AML-193 (cell line): ENCODE measurements around the gene IFIT3.
"Not testable (repeated sequence)": the region's sequence is repeated elsewhere in the genome, so short reads cannot be mapped to it uniquely, and the experiment has no call there.

Experiments
- DNase-seq, 2 experiments: peaks; one replicate each; lab custom pipeline; 2025; lab: John Stamatoyannopoulos, UW

Gene IFIT3

DNA sequence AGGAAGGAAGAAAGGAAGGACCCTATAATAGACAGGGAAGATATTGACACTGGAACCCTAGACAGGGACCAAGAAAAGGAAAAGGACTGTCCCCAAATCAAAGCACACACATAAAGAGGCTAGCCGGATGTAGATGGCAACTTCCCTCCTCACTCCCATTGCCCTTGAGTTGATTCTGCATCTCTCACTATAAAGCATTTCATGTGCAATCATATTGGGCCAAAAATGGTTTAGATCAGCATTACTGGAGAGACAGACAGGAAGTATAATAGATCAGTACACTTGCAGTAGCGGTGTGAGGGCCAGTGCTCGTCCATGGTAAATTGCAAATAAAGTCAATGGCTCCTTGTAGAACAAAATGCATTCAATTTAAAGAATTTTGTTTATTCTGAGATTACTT, 8.4 kb downstream of the IFIT3 start:
- DNase-seq, result no peak

DNA sequence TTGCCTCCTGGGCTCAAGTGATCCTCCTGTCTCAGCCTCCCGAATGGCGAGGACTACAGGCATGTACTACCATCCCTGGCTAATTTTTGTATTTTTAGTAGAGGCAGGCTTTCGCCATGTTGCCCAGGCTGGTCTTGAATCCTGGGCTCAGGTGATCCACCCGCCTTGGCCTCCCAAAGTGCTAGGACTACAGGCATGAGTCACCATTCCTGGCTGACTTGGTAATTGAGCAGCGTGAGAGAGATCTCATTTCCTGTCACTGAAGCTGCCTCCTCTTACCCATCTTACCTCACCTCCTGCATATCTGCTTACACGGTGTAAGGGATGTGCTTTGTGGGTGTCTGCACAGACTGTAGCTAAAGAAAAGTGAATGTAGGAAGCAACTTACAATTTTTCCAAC, 9.7 kb downstream of the IFIT3 start:
- no peak for DNase-seq

DNA sequence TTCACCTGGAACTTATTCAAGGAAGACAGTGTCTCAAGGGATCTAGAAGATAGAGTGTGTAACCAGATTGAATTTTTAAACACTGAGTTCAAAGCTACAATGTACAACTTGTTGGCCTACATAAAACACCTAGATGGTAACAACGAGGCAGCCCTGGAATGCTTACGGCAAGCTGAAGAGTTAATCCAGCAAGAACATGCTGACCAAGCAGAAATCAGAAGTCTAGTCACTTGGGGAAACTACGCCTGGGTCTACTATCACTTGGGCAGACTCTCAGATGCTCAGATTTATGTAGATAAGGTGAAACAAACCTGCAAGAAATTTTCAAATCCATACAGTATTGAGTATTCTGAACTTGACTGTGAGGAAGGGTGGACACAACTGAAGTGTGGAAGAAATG, 10.9 kb downstream of the IFIT3 start:
- no peak for DNase-seq

DNA sequence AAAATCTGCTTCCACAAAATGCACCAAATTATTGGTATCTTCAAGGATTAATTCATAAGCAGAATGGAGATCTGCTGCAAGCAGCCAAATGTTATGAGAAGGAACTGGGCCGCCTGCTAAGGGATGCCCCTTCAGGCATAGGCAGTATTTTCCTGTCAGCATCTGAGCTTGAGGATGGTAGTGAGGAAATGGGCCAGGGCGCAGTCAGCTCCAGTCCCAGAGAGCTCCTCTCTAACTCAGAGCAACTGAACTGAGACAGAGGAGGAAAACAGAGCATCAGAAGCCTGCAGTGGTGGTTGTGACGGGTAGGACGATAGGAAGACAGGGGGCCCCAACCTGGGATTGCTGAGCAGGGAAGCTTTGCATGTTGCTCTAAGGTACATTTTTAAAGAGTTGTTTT, 12.1 kb downstream of the IFIT3 start:
- DNase-seq, result no peak

DNA sequence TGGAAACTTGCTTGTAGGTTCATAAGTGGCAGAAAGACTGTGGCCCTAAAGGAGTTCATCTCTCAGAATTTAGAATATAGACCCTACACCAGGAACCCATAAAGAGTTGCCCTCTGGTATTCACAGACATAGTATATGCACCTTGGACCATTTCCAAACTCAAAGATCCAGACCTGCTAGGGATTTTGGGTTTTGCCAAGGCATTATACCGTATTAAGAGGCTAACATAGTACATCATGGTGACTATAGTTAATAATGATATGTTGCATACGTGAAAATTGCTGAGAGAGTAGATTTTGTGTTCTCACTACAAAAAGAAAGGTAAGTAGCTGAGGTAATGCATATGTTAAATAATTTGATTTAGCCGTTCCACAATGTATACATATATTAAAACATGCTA, 13.9 kb downstream of the IFIT3 start:
- no peak for DNase-seq

DNA sequence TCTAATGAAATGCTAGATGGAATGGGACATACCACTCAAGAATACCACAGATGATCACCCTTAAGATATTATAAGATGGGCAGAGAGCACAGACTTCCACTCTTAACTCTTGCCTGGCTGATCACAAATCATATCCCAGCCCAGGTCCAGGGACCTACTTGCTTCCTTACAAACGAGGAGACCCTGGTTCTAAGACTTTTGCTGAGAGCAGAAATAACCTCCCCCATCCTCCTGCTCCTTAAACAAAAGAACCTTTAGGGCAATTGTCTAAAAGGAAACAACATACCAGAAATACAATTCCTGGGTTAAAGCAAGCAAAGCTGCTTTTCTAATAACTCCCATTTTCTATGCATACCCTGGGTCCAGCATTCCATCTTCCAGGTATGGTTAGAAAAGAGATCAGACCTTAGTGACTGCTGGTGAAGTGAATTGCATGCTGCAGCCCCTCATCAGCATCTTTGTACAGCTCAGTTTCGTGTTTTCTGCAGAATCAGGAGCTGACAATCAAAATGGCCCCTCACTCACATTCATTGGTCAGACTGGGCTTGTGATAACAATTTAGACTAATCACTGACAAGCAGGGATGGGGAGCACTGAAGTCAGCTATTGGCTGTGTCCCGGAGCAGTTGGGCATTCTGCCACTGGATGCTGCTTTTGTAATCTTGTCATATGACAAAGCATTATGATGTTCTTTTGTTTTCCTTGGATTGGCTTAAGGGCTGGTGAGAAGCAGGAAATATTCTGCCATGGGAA, 14.6 kb downstream of the IFIT3 start:
- no peak for DNase-seq

DNA sequence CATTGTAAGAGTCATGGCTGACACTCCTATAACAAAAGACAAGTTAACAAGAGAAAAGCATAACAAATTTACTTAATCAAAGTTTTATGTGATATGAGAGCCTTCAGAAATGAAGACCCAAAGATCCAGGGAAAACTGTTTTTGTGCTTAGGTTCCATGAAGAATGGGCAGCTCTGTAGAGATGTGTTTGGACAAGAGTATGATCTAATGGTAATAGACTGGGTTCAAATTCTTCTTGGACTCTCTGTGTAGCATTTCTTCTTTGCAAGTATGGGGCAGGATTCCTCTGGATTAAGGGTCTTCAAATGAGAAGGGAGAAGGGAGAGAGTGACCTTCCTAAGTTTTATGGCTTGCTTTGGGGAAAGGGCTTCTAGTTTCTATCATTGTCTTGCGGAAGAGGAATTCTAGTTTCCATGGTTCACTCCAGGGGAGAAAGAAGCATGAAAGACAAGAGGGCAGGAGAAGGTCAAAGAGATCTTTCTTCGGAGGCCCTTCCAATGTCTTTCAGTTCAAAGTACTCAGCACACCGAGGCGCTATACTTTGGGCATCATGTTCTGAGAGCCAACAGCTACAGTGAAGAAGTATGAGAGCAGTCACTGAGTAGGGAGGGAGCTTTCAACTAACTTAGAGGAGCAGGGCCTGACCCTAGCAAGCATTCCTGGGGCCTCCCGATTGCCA, 15.4 kb downstream of the IFIT3 start:
- no peak for DNase-seq

DNA sequence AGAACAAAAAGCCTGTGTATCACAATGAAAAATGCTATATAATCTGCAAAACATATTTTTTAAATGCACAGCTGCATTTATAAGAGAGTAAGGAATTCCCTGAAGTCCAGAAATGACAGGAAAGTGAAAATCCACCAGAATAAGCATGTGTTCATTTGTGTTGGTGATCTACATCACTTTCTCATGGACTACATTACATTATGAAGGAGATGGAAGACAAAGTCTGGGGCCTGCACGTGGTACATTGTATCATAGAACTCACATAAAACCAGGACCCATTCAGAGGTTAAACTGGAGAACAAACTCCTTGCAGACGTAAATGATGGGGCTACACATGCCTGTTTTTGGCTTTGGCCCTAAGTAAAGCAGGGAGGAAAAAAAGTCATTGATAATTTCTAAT, 16.4 kb downstream of the IFIT3 start:
- no peak for DNase-seq

DNA sequence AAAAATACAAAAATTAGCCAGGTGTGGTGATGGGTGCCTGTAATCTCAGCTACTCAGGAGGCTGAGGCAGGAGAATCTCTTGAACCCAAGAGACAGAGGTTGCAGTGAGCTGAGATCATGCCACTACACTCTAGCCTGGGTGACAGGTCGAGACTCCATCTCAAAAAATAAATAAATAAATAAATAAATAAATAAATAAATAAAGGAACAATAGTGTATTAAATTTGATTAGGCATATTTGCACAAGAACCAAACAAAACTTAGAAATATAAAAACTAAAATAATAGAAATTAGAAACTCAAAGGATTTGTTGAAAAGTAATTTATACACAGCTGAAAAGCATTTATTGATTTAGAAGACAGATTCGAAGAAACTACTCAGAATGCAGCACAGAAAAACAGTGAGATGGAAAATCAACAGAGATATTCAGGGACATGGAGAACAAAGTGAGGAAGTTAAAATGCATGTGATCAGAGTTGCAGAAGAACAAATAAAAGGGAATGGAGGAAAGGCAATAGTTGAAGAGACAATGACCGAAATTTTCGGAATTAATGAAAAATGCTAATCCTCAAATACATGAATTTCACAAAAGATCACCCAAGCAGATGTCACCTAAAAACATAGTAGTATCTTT, 17.7 kb downstream of the IFIT3 start:
- DNase-seq, result no peak

DNA sequence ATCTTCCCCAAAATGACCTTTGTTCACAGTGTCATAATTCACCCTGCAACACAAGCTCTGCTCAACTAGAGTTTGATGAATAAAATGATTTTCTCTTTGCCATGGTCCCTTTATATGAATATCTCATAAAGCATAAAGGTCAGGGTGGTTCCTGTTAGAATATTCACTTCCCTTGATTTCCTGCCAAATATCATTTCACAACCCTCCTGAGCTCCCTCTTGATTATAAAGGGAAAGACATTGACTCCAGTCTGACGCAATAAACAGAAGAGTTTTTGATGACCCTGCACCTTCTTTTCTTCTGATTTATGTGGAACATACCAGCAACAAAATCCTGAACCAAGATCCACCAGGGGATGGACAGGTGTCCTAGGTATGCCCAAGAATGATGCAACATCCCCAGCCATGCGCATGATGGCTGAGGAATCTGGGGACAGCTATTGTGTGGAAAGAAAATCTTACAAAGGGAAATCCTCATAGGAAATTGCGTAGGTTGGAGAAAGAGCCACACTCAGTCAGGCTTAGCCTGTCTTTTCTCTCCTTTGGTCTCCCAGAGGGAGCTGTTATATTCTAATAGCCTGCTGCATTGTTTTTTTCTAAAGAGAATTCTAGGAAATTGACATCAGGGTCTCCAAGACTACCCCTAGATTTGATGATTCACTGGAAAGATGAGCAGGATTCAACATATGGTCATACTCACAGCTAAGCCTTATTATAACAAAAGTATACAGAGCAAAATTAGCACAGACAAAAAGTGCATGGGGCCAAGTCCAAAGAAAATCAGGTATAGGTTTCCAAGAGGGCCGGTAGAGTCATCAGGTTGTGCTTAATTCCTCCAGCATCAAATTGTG, 18.8 kb downstream of the IFIT3 start:
- DNase-seq, result peak; percentile 74 to 80

DNA sequence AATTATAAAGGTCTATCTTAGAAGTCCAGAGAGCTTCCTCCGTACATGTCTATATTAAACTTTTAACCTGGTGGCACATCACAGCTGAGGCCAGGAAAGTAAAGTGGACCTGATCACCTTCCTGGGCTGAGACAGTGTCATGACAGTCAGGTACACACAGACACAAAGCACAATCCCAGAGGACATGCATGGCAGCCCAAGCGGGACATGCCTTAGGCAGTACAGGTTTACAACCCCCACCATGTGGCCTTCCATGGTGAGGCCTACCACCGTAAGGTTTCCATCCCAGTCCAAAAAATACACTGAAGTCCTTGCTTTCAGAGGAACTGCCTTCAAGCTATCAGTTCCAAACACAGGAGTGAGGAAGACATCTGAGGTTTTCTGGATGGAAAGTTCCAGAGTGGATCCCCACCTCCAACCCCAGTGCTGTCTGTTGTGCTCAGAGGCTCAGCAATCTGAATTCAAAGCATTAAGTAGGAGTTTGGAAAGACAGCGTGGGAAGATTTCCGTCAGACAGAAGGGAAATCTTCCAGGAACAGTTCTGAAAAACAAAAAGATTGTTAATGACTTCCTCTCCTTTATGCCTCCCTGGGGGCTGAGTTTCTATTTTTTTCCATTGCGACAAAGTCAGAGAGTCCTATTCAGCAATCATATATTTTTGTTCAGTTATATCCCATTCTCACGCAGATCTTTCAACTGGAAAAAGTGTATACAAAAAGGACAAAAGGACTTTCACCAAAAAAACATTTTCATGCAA, 20.1 kb downstream of the IFIT3 start:
- no peak for DNase-seq

DNA sequence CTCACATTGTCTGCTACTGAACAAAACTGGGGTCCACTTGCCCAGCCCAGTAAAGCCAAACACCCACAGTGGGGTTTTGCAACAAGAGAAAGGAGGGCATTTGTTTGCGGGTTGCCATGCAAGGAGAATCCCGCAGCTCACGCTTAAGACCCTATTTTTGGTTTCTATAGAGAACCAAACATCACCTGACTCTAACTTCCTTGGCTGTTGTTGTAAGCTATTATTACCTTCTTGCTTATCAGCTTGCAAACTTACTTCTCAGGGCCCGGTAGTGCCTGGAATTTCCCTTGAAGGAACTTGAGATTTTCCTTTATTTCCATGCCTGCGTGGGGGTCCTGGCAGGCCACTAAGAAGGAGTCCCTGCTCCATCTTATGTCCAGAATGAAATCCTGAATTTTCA, 20.7 kb downstream of the IFIT3 start:
- no peak for DNase-seq

DNA sequence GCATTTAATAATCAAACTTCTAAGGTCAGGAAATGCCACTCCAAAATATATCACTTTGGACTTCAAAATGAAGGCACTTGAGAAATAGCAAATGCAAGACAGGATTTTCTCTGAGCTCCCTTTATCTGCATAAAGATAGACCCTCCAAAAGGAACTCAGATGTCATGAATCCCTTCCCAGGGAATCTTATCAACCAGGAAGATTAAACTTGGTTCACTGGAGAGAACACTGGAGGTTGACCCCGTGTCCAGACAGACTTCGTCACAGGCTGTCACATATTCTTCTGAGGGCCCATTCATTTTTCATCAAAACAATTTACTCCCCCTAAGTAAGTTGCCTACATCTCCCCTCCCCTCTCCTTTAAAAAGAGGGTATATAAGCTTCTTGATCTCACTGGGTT, 21.2 kb downstream of the IFIT3 start:
- no peak for DNase-seq

DNA sequence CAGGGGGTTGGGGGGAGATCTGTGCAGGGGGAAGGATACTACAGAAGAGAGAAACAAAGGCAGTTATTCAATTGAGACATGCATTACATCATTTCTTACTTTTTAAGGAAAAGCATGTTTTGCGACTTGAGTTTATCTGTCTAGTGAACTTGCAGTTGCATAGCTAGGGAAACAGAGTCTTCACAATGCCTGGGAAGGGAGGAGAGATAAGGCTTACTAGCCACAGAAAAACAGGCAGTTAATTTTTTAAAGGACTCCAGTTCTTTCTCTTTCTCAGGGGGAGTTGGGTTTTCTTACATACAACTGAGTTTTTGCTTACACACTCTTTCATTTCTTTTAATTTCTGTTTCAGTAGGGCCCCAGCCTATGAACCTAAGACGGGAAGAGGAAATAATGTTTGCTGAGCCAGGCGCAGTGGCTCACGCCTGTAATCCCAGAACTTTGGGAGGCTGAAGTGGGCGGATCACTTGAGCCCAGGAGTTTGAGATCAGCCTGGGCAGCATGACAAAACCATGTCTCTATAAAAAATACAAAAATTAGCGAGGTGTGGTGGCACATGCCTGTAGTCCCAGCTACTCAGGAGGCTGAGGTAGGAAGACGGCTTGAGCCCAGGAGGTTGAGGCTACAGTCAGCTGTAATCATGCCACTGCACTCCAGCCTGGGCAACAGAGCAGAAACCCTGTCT, 23.0 kb downstream of the IFIT3 start:
- DNase-seq, result not testable (repeated sequence)

DNA sequence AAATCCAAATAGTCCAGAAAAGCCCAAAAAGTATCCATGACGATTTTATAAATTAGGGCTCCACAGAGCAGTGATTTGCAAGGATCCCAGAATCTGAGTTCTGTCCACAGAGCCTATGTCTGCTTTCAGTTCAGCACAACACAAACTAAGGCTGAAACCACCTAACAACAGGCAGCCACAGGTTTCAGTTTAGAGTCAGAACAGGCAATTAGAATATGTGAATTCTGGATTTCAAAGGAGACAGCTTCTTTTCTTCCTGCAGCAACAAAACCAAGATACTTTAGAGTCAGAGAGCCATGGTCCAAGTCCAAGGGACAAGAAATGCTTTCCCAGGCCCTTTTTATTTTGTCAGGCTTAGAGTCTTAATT, 23.6 kb downstream of the IFIT3 start:
- no peak for DNase-seq

DNA sequence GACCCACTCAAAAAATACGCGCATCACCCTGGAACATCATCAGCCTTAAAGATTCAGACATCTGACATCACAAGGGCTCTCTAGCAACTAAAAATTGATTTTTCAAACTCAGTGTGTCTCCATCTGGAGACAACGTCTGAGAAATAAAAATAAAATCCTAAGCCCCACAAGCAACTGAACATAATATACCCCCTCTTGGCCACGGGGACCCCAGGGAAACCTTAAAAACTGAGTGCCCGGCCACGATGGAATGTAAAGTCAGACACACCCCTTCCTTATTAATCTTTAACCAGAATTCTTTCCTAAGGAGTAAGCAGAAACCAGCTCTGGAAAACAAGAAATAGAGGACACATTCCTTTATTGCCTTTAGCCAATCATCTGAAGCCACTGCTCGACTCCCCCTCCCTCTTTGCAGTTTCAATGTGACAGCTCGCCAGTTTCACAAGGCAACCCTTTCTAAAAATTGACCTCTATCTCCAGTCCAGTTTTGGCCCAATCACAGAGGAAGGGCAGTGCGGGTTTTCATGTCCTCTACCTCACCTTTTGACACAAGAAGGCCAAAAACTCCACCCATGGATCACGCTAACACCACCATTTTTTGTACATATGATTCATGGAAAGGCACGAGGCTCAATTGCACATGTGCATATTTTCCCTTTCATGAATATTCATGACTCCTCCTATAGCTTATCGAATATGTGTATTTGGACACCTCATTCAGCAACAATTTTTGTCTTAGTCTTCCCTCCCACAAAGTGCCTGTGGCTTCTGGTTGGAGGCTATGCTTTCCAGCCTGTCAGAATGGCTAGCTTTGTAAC, 24.2 kb downstream of the IFIT3 start:
- DNase-seq, result no peak

DNA sequence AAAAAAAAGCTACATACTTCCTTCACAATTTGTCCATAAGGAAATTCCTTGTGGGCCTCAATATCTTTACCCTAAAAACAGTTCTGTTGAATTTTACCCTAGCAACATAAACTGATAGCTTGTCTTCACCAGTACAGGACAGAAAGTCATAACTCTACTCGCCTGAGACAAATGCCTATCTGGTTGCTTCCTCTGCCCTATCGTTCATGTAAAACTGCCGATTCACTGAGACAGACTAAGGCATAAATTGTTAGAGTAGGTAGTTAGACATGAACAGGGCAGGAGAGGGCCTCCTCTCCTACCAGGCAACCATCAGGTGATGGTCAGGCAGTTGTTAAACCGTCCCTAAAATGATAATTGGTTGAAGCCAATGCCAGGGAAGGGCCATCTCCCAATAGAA, 25.0 kb downstream of the IFIT3 start:
- no peak for DNase-seq

DNA sequence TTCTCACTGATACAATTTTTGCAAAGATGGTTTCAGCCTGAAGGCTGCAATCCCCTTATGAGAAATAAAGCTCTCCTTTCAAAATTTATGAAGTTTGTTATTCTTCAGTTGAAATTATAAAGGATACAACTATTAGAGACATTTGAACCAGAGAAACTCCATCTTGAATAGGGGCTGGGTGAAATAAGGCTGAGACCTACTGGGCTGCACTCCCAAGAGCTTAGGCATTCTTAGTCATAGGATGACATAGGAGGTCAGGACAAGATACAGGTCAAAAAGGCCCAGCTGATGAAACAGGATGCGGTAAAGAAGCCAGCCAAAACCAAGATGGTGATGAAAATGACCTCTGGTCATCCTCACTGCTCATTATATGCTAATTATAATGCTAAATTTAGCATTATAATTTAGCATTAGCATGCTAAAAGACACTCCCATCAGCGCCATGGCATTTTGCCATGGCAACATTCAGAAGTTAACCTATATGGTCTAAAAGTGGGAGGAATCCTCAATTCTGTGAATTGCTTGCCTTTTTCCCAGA, 27.7 kb downstream of the IFIT3 start:
- peak in 1 of 2 experiments; percentile 1 for DNase-seq

DNA sequence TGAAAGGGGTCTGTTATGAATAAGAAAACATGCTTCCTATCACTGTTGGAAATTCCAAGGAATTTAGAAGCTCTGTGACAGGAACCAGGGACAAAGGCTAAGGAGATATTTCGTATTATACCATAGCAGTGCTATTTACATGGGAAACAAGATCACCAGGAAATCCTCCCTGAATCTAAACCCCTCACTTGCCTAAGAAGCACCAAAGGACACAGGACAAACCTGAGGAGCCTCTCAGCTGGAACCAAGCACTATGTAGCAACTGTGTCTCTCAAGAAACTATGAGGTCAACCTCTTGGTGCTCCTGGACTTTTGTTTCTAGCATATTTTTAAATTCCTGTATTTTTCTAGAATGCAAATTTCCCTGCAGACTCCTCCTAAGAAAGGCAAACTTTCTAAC, 29.3 kb downstream of the IFIT3 start:
- DNase-seq, result no peak

DNA sequence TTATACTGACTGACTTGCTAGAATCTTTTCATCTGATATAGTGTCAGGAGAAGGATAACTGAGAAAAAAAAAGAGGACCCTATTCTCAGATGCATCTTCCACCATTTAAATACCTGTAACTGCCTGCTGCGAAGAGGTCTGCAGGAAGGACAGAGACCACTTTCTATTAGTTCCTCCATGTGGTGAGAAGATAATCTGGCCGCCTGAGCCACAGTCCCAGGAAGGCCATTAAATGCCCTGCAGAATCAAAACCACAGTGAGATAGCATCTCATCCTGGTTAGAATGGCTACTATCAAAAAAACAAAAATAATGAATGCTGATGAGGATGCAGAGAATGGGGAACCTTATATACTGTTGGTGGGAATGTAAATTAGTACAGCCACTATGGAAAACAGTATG, 30.2 kb downstream of the IFIT3 start:
- no peak for DNase-seq
